IPS-11a (cell line): ENCODE measurements around the gene FYN.

ENCODE experiments used
- H3K4me3 ChIP-seq: one replicate; pipeline ENCODE4 v1.5.1; 2013; ENCODE audit warnings: low read depth, low read length, control low read depth

Gene FYN

GRCh38 chr6:111714416-111715270 lies 158.6 kb downstream of the FYN start:
- no peak overlapping the region for H3K4me3 ChIP-seq

- H3K4me3 ChIP-seq = no peak overlapping the region
Measured at GRCh38 chr6:111713811-111714210, 159.4 kb downstream of the FYN start.

DNA sequence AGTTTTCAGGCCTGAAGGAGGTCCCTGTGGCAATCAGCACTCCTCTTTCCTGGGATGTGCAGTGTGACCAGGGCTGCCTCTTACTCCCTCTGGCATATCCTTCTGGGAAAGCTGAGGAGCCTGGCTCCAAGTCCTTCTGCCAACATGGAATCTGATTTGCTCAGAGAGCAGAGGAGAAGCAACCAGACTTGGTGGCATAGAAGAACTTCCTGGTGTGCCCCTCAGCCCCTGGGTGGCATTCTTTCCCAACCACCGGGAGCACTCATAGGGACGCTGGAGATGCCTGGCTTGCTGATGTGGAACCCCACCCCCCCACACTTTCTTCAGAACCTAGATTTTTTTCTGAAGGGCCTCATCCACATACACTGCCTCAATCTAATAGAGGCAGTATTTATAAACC lies 160.0 kb downstream of the FYN start:
- H3K4me3 ChIP-seq = no peak overlapping the region

GRCh38 chr6:111711984-111712752 lies 161.1 kb downstream of the FYN start:
- no peak overlapping the region for H3K4me3 ChIP-seq

- H3K4me3 ChIP-seq = no peak overlapping the region
Measured at GRCh38 chr6:111711476-111711875, 161.8 kb downstream of the FYN start.

DNA sequence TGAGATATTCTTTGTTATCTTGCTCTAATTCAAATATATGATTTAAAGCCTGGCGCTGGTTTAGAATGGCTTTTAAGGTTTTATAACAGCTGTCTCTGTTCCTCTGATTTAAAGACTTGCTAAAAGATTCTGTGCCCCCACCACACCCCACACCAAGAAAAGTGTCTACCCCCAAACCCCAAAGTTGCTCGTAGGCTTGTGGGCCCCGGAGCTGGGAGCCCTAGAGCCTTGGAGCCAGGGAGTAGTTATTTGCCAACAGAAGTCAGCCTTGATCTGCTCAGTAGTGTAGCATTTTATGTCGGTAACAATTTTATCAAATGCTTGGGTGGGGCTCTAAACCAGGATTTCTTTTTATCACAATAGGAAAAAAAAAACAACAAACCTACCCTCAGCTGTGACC lies 162.3 kb downstream of the FYN start:
- no peak overlapping the region for H3K4me3 ChIP-seq

DNA sequence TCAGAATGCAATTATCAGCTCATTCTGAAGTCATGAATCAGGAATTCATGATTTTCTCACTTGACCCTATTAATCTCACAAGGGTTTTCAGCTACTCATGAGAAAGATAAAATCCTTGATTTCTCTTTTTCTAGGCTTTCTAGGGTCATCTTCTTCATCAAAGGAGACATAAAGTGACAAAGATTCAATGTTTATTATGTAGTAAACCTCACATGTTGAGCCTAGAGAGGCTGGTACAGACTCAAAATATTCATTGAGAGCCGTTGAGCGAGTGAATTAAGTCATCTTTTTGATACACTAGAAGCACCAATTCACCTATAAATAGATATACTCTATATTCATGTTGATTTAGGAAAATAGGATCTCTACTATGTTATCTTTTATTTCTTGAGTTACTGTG lies 162.8 kb downstream of the FYN start:
- no peak overlapping the region for H3K4me3 ChIP-seq

DNA sequence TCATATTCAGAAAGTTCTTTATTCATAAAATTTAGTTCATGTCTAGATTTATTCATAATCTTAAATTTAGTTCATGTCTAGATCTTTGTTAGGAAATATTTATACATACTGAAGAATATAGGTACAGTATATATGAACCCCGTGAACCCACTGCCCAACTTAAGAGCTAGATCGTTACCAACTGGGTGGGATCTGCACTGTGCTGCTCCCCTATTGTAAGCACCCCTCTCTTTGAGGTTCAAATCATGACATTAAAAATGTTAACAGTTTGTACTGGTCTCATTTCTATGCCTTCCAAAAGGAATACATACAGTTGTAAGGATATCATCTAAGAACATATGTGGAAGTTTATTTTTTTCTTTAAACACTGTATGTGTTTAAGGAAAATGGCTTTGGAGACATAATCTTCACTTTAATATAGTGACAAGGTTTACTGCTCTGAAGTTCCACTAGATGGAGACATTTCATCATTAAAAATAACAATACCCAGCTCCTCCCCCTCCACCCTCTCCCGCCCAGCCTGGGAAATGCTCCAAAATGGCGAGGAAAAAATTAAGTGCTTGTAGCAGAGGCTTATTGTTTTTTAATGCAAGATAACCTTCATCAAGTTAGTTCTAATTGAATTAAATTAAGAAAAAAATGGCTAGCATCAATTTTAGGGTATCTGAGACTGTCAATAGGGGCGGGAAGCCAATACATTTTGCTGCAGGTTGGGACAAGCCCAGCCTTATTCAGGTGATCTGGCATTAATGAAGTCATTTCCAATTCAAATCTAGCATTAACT lies 163.4 kb downstream of the FYN start:
- H3K4me3 ChIP-seq = no peak overlapping the region

DNA sequence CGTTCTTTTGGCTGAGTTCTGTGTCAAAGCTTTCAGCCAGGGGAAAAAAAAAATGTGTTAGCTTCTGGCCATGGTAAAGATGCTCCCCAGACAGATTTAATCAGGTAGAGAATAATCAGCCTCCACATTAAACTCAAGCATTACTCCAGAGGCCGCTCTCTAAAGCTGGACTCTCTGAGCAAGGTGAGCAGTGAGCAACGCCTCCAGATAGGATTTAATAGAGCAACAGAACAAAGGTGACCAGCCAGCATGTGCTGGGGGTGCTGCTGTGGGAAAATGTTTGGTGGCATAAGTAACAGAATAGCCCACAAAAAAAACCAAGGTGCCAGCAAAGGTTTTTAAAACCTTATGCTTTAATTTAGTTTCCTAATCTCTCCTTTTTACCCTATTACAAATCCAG lies 164.1 kb downstream of the FYN start:
- no peak overlapping the region for H3K4me3 ChIP-seq

DNA sequence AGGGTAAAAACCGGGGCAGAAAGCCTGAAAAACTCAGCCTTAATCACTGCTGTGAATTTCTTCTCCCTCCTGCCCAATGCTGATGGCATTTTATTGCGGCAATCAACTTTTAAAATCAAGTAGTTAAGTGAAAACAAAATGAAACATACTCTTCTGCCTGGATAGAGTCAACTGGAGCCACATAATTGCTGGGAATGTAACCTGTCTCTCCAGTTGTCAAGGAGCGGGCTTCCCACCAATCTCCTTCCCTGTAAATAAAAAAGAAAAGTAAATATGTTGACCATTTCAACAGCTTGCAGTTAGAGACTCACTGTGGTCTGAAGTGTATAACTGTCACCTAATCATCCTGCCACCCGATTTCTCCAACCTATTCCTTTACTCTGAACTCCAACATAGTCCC lies 165.5 kb downstream of the FYN start:
- H3K4me3 ChIP-seq = no peak overlapping the region

GRCh38 chr6:111706841-111707391 lies 166.3 kb downstream of the FYN start:
- no peak overlapping the region for H3K4me3 ChIP-seq

DNA sequence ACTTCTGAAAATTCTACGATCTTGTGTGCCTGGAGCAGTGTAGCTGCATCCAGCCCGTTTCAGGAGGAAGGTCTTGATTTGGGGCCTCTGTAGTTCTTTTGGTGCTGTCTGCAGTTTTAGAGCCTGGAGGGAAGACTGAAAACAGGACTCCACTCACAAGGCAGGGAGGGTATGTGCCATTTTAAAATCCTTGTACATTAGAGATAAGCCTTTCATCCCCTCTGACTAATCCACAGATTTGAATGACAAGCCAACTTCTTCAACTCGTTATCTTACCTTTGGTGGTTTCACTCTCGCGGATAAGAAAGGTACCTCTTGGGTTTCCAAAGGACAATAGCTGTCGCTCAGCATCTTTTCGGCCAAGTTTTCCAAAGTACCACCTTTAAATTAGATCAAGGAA lies 169.5 kb downstream of the FYN start:
- no peak overlapping the region for H3K4me3 ChIP-seq

- H3K4me3 ChIP-seq = no peak overlapping the region
Measured at GRCh38 chr6:111702268-111702667, 171.0 kb downstream of the FYN start.

GRCh38 chr6:111701146-111701545 lies 172.1 kb downstream of the FYN start:
- no peak overlapping the region for H3K4me3 ChIP-seq

DNA sequence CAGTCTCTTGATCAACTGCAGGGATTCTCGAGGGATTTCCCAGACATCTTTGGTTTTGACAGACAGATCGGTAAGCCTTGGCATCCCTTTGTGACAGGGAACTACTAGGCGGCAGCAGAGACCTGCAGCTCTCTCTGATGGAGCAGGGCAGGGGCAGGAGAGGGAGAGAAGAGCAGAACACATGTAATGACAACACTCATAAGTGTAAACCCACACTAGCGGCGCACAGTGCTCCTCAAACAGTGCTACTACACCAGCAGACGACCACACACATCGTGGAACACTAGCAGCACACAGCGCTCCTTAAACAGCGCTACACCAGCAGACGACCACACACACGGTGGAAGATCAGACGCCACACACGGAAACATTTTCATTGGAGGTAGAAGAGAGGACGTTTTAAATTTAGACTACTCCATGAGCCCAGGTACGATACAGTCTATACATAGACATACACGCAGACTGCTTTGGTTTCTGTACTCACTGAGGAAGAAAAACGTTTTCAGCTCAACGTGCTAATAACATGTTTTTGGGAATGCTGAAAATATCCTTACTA lies 173.0 kb downstream of the FYN start:
- H3K4me3 ChIP-seq = no peak overlapping the region

GRCh38 chr6:111699123-111699522 lies 174.1 kb downstream of the FYN start:
- H3K4me3 ChIP-seq = no peak overlapping the region

DNA sequence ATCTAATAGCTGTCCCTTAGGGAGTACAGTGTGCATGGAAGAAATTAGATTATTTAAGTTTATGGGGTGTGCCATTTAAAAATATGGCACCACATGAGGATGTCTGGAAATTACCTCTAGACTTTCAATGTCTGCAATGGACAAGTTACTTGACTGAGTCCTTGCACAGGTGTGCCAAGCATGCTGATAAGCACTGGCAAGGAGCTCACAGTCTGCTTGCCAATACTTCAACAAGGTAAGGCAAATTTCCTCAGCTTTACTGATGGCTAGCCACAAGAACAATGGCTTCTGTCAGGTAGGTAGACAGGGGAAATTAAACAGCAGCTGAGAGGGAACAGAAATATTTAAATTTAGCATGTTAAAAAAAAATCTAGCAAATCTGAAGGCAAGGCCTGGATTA lies 176.4 kb downstream of the FYN start:
- H3K4me3 ChIP-seq = no peak overlapping the region

DNA sequence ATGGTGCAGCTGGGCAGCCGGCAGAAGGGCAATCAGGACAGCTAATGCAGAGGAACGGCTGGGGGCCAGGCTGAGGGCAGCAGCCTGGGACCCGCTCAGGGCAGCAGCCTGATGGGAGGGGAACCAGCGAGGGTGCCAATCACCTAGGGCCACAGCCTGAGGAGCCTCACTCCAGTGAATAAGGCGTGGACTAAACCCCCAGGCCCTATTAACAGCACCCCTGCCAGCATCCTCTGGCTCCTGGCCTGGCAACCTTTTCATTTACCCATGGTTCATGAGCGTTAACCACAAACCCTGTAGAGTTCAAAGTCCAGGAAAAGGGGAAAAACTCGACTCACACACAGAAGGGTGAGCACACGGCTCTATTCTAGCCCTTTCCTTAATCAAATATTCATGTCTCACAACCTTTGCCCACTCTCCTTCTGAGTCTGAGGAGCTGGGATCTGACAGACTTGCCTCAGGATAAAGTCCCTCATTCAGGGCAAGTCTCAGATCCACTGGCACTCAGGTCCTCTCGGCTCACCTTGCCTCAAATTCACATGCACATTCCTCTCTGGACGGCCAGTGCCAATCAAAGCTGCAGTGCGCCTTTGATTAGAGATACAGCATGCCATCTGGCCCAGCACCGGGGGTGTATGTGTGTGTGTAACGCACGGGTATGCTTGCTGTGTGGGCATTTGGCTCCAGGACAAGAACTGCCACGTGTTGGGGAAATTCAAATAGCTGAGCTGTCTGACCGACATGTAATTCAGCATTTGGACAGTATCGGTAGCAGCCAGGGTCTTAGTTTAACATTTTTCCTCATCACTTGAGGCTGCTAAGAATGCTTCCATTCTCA lies 180.7 kb downstream of the FYN start:
- H3K4me3 ChIP-seq = no peak overlapping the region

DNA sequence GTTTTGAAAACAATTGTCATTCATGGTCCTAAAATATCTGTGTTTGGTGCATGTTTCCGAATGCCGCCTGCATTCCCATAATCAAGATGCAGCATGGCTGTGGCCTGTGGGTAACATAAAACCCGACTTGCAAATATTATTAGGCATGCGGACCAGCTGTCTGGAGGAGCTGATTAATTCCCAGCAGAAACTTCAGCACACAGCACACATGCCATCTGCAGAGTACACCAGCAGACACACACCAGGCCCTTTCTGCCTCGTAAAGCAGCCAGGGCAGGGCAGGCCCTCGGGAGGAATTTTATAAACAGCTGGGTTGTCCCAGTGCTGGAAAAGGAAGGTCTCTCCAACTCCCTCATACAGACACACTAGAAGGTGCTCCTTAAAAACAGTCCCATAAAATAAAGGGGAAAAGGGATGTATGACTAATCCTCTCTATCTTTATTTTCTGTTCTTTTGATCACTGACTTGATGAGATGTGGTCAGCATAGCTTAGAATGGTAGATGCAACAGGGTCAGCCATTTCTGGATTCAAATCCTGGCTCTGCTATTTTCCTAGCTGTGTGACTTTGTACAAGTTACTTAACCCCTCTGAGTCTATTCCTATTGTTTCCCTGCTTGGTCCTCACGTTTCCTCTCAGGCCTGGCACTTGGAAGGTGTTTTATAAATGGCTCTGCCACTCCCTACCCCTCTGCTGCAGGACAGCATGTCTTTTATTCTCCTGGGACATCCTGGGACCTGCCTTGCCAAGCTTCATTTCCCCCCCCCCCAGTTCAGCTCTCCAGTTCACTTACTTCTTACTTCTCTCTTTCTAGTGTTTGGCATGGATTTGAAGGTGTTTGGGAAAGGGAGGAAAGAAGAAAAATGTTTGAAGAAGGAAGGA lies 181.7 kb downstream of the FYN start:
- H3K4me3 ChIP-seq = no peak overlapping the region
